C4-2B (cell line): ENCODE results near the gene TGFB3.

Source experiments
- H3K27ac ChIP-seq: fragments of 450-650 bp; 2 replicates; pipeline ENCODE4 v1.5.1; 2017
- CTCF ChIP-seq: fragments of 450-650 bp; conservative IDR thresholded peaks from 2 replicates; pipeline ENCODE4 v1.5.1; 2017; ENCODE audit warnings: mild to moderate bottlenecking
- ZFX ChIP-seq: fragments of 450-650 bp; IDR thresholded peaks from 2 replicates; pipeline ENCODE4 v1.6.1; 2017

Gene TGFB3

GRCh38 chr14:75915045-75915444, 66.8 kb downstream of the TGFB3 start:
- H3K27ac ChIP-seq: no peak overlapping the region
- no peak for TF ChIP-seq ZFX
- no peak for TF ChIP-seq CTCF

- TF ChIP-seq ZFX: no peak
- TF ChIP-seq CTCF: no peak
- H3K27ac ChIP-seq: no peak overlapping the region
Observed at GRCh38 chr14:75913183-75913582, 68.6 kb downstream of the TGFB3 start.

GRCh38 chr14:75911883-75912282, 69.9 kb downstream of the TGFB3 start:
- TF ChIP-seq ZFX (no peak), CTCF (no peak)
- H3K27ac ChIP-seq: no peak overlapping the region

- no peak overlapping the region for H3K27ac ChIP-seq
- TF ChIP-seq ZFX (no peak), CTCF (no peak)
Observed at GRCh38 chr14:75910048-75910447, 71.7 kb downstream of the TGFB3 start.

GRCh38 chr14:75909630-75910029, 72.2 kb downstream of the TGFB3 start:
- no peak overlapping the region for H3K27ac ChIP-seq
- TF ChIP-seq ZFX (no peak), CTCF (no peak)
